HL-60 (cell line): ENCODE data around the gene STPG2.

Source experiments
- DNase-seq, 2 experiments: peaks; one replicate each; pipeline ENCODE4 v3.0.0-alpha.2; 2010 to 2020; ENCODE audit warnings: low read depth in 1 of 2, low spot score in 1 of 2
- H3K27ac ChIP-seq: fragments of 250-450 bp; sonication (Bioruptor Pico); replicated peaks from 2 replicates; pipeline ENCODE4 v1.5.1; 2020; ENCODE audit warnings: mild to moderate bottlenecking, moderate library complexity
- H3K27me3 ChIP-seq: fragments of 250-450 bp; sonication (Bioruptor Pico); 2 replicates; pipeline ENCODE4 v1.5.1; 2021; ENCODE audit warnings: mild to moderate bottlenecking, moderate library complexity; ENCODE audit not compliant: insufficient read depth, poor library complexity, severe bottlenecking
- H3K4me3 ChIP-seq: replicated peaks from 2 replicates; pipeline ENCODE4 v1.5.1; 2011; ENCODE audit warnings: mild to moderate bottlenecking, control low read depth, low read length; ENCODE audit not compliant: insufficient read depth
- CTCF ChIP-seq: IDR thresholded peaks from one replicate; pipeline ENCODE4 v1.5.1; 2011; ENCODE audit warnings: low read length, control low read depth, inconsistent platforms; ENCODE audit not compliant: insufficient read depth
- GABPA ChIP-seq: IDR thresholded peaks from 2 replicates; pipeline ENCODE4 v1.6.1; 2012; ENCODE audit warnings: low read depth
- POLR2AphosphoS5 ChIP-seq: IDR thresholded peaks from 2 replicates; pipeline ENCODE4 v1.6.1; 2012; ENCODE audit warnings: low read depth
- REST ChIP-seq: IDR thresholded peaks from 2 replicates; pipeline ENCODE4 v1.6.1; 2012; ENCODE audit warnings: low read depth; ENCODE audit not compliant: insufficient replicate concordance
- SPI1 ChIP-seq: IDR thresholded peaks from 2 replicates; pipeline ENCODE4 v1.6.1; 2012; ENCODE audit warnings: low read depth, mild to moderate bottlenecking, borderline replicate concordance

Gene STPG2

GRCh38 chr4:97662133-97662532 lies 481.1 kb downstream of the STPG2 start:
- Histone ChIP-seq H3K27ac (no peak overlapping the region), H3K4me3 (no peak overlapping the region), H3K27me3 (no peaks in the 10 kb centered on the region)
- TF ChIP-seq GABPA (no peak), POLR2AphosphoS5 (no peak), REST (no peak), SPI1 (no peak), CTCF (no peak)
- DNase-seq: no peak

GRCh38 chr4:97656044-97656720 lies 487.1 kb downstream of the STPG2 start:
- no peak overlapping the region for H3K4me3 ChIP-seq
- H3K27ac ChIP-seq: no peak overlapping the region
- peak in 1 of 2 experiments; percentile 2 for DNase-seq
- no peak for TF ChIP-seq CTCF
- no peak for TF ChIP-seq SPI1
- TF ChIP-seq GABPA: no peak
- no peak for TF ChIP-seq POLR2AphosphoS5
- no peak for TF ChIP-seq REST
- no peaks in the 10 kb centered on the region for H3K27me3 ChIP-seq

- H3K4me3 ChIP-seq: no peak overlapping the region
- no peak for TF ChIP-seq GABPA
- no peak for TF ChIP-seq REST
- no peak for TF ChIP-seq POLR2AphosphoS5
- no peak for TF ChIP-seq CTCF
- no peak for TF ChIP-seq SPI1
- no peaks in the 10 kb centered on the region for H3K27me3 ChIP-seq
- no peak overlapping the region for H3K27ac ChIP-seq
- no peak for DNase-seq
Measured at GRCh38 chr4:97653701-97654100, 489.6 kb downstream of the STPG2 start.
